ENCODE data around the gene RHOBTB1.

- TF ChIP-seq CREB1 (IDR thresholded peaks at IDR 0.05; ENCODE audit: low read depth) (no peak), TAF1 (IDR thresholded peaks at IDR 0.05; ENCODE audit: low read depth) (no peak), TCF12 (IDR thresholded peaks at IDR 0.05; ENCODE audit: low read depth) (no peak), EGR1 (IDR thresholded peaks at IDR 0.05) (no peak), MAX (IDR thresholded peaks at IDR 0.05) (no peak), EP300 (IDR thresholded peaks at IDR 0.05; ENCODE audit: borderline replicate concordance) (no peak), CEBPB (IDR thresholded peaks at IDR 0.05) (no peak), RAD21 (IDR thresholded peaks at IDR 0.05; ENCODE audit: low read depth) (no peak), YY1 (IDR thresholded peaks at IDR 0.05; ENCODE audit: low read depth) (no peak), FOXM1 (IDR thresholded peaks at IDR 0.05; ENCODE audit: borderline replicate concordance, low read depth) (no peak), TEAD4 (IDR thresholded peaks at IDR 0.05) (no peak), ZBTB7A (IDR thresholded peaks at IDR 0.05; ENCODE audit: low read depth) (no peak)
- TF ChIP-seq, protein P1, sequence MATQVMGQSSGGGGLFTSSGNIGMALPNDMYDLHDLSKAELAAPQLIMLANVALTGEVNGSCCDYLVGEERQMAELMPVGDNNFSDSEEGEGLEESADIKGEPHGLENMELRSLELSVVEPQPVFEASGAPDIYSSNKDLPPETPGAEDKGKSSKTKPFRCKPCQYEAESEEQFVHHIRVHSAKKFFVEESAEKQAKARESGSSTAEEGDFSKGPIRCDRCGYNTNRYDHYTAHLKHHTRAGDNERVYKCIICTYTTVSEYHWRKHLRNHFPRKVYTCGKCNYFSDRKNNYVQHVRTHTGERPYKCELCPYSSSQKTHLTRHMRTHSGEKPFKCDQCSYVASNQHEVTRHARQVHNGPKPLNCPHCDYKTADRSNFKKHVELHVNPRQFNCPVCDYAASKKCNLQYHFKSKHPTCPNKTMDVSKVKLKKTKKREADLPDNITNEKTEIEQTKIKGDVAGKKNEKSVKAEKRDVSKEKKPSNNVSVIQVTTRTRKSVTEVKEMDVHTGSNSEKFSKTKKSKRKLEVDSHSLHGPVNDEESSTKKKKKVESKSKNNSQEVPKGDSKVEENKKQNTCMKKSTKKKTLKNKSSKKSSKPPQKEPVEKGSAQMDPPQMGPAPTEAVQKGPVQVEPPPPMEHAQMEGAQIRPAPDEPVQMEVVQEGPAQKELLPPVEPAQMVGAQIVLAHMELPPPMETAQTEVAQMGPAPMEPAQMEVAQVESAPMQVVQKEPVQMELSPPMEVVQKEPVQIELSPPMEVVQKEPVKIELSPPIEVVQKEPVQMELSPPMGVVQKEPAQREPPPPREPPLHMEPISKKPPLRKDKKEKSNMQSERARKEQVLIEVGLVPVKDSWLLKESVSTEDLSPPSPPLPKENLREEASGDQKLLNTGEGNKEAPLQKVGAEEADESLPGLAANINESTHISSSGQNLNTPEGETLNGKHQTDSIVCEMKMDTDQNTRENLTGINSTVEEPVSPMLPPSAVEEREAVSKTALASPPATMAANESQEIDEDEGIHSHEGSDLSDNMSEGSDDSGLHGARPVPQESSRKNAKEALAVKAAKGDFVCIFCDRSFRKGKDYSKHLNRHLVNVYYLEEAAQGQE (IDR thresholded peaks at IDR 0.05; ENCODE audit: low read depth), result no peak
- TF ChIP-seq, protein P2, sequence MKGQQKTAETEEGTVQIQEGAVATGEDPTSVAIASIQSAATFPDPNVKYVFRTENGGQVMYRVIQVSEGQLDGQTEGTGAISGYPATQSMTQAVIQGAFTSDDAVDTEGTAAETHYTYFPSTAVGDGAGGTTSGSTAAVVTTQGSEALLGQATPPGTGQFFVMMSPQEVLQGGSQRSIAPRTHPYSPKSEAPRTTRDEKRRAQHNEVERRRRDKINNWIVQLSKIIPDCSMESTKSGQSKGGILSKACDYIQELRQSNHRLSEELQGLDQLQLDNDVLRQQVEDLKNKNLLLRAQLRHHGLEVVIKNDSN (IDR thresholded peaks at IDR 0.05), result no peak
Observed at GRCh38 chr10:60870803-60871202, 73.2 kb downstream of the RHOBTB1 start.

All from Ishikawa (cell line).